SH-SY5Y (cell line): Measurements from ENCODE around the gene C17orf75.

Experiments
- GATA2 ChIP-seq: IDR thresholded peaks from 2 replicates; pipeline ENCODE4 v1.6.1; 2011; ENCODE audit warnings: mild to moderate bottlenecking, low read depth, low read length
- GATA3 ChIP-seq: IDR thresholded peaks from 2 replicates; pipeline ENCODE4 v1.6.1; 2011; ENCODE audit warnings: low read depth, mild to moderate bottlenecking, low read length, moderate library complexity

DNA sequence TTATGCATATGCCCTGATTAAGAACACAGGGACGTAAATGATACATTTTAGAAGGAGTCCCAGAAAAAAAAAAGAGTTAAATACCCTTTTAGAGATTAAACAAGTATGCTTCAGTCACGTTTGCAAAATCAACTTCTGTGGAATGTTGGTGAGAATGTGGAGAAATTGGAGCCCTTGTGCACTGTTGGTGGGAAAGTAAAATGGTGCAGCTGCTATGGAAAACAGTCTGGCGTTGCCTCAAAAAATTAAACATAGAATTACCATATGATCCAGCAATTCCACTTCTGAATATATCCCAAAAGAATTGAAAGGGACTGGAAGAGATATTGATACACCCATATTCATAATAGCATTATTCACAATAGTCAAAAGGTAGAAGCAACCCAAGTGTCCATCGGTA lies 49.9 kb downstream of the C17orf75 start:
- TF ChIP-seq GATA2 (no peak), GATA3 (no peak)
